ENCODE measurements around the gene MCC. TPM values are rescaled to one million over a fixed set of nuclear protein-coding genes. Genes with fewer than 3 reads are reported as not detected.

Gene MCC
- total and polyA plus RNA-seq, 12 donors = 4.2 to 34.1 (median 25.2) TPM

GRCh38 chr5:113085084-113085414 lies 403.2 kb downstream of the MCC start:
- H3K4me1 ChIP-seq = peaks cover 0 to 78% (median 56%) of the 10 kb centered on the region in 9 donors
- TF ChIP-seq CTCF (IDR thresholded peaks at IDR 0.05) = no peak
- H3K27ac ChIP-seq = peak overlapping the region in 6 of 10 donors; percentile 9 to 62 (median 34)
- H3K27me3 ChIP-seq = no peaks in the 10 kb centered on the region
- ATAC-seq = peak in 4 of 8 donors; percentile 7 to 29 (median 17)
- H3K9me3 ChIP-seq = no peaks in the 10 kb centered on the region
- peaks cover 0 to 55% (median 19%) of the 10 kb centered on the region in 9 donors for H3K36me3 ChIP-seq
- intact Hi-C loops (cut with DNase I) = loop anchor here in 6 of 10 donors (5.0 to 10.0 kb wide), 5 partner anchors 117 to 210 kb away; no protein-coding TSS in a partner anchor
- H3K4me3 ChIP-seq = no peak overlapping the region
- no peak for DNase-seq
- WGBS, 2 donors = 60 to 63% methylated on average over 8 of the region's 8 CpGs

- peaks cover 0 to 73% (median 51%) of the 10 kb centered on the region in 9 donors for H3K4me1 ChIP-seq
These were observed 403.7 kb downstream of the MCC start for GRCh38 chr5:113084402-113085083.

GRCh38 chr5:113083481-113083880 lies 404.8 kb downstream of the MCC start:
- intact Hi-C loops (cut with DNase I) = loop anchor here in 4 of 10 donors (10.0 kb wide), 2 partner anchors 121 to 211 kb away; no protein-coding TSS in a partner anchor
- H3K4me1 ChIP-seq = peaks cover 0 to 63% (median 41%) of the 10 kb centered on the region in 9 donors
- no peak overlapping the region for H3K27ac ChIP-seq
- no peak for DNase-seq
- ATAC-seq = no peak
- H3K4me3 ChIP-seq = no peak overlapping the region
- TF ChIP-seq CTCF (IDR thresholded peaks at IDR 0.05) = no peak
- H3K36me3 ChIP-seq = peaks cover 0 to 55% (median 19%) of the 10 kb centered on the region in 9 donors
- peaks cover 0 to 6% (median 0%) of the 10 kb centered on the region in 11 donors for H3K9me3 ChIP-seq
- H3K27me3 ChIP-seq = no peaks in the 10 kb centered on the region

More at GRCh38 chr5:113084402-113085083, 403.7 kb downstream of the MCC start:
- peaks cover 0 to 55% (median 19%) of the 10 kb centered on the region in 9 donors for H3K36me3 ChIP-seq
- ATAC-seq (peak; percentile 18 to 93 (median 68)), DNase-seq (peak in 1 of 2 donors; percentile 48)
- H3K27me3 ChIP-seq = no peaks in the 10 kb centered on the region
- TF ChIP-seq CTCF (IDR thresholded peaks at IDR 0.05) = peak in 3 of 9 donors; percentile 18 to 32 (median 27)
- 30 to 37% methylated on average over 3 of the region's 3 CpGs for WGBS, 2 donors
- no peaks in the 10 kb centered on the region for H3K9me3 ChIP-seq
- peak overlapping the region in 7 of 10 donors; percentile 9 to 62 (median 35) for H3K27ac ChIP-seq
- intact Hi-C loops (cut with DNase I) = loop anchor here in 6 of 10 donors (5.0 to 10.0 kb wide), 5 partner anchors 118 to 210 kb away; no protein-coding TSS in a partner anchor
- no peak overlapping the region for H3K4me3 ChIP-seq

GRCh38 chr5:113082547-113082905 lies 405.7 kb downstream of the MCC start:
- H3K4me1 ChIP-seq = peaks cover 0 to 54% (median 33%) of the 10 kb centered on the region in 9 donors
- no peak for TF ChIP-seq CTCF (IDR thresholded peaks at IDR 0.05)
- no peak overlapping the region for H3K4me3 ChIP-seq
- H3K27me3 ChIP-seq = no peaks in the 10 kb centered on the region
- H3K9me3 ChIP-seq = peaks cover 0 to 6% (median 0%) of the 10 kb centered on the region in 11 donors
- no peak for DNase-seq
- no peak for ATAC-seq
- intact Hi-C loops (cut with DNase I) = loop anchor here in 4 of 10 donors (10.0 kb wide), 2 partner anchors 122 to 212 kb away; no protein-coding TSS in a partner anchor
- no peak overlapping the region for H3K27ac ChIP-seq
- peaks cover 0 to 65% (median 19%) of the 10 kb centered on the region in 9 donors for H3K36me3 ChIP-seq
- 93 to 94% methylated on average over 7 of the region's 7 CpGs for WGBS, 2 donors

All from heart right ventricle (tissue), 16 donors.